Skeletal muscle satellite cell (primary cell): Measurements from ENCODE around the gene AGBL4.

Experiments
- H3K27me3 ChIP-seq: 2 replicates; pipeline ENCODE4 v1.7.0; 2013; ENCODE audit warnings: low read length; ENCODE audit not compliant: control insufficient read depth, insufficient read depth
- H3K36me3 ChIP-seq: 2 replicates; pipeline ENCODE4 v1.7.0; 2013; ENCODE audit warnings: mild to moderate bottlenecking, control low read depth, low read length; ENCODE audit not compliant: insufficient read depth
- H3K4me1 ChIP-seq: 2 replicates; pipeline ENCODE4 v1.7.0; 2013; ENCODE audit warnings: low read length; ENCODE audit not compliant: control insufficient read depth, insufficient read depth
- H3K4me2 ChIP-seq: 2 replicates; pipeline ENCODE4 v1.7.0; 2013; ENCODE audit warnings: mild to moderate bottlenecking, low read length
- H3K4me3 ChIP-seq: 2 replicates; pipeline ENCODE4 v1.7.0; 2013; ENCODE audit warnings: low read length
- H3K9ac ChIP-seq: 2 replicates; pipeline ENCODE4 v1.7.0; 2013; ENCODE audit warnings: mild to moderate bottlenecking, low read depth, low read length, moderate library complexity
- H3K9me3 ChIP-seq: replicated peaks from 2 replicates; pipeline ENCODE4 v1.7.0; 2013; ENCODE audit warnings: mild to moderate bottlenecking, control low read depth, low read length

AGBL4 gene

DNA sequence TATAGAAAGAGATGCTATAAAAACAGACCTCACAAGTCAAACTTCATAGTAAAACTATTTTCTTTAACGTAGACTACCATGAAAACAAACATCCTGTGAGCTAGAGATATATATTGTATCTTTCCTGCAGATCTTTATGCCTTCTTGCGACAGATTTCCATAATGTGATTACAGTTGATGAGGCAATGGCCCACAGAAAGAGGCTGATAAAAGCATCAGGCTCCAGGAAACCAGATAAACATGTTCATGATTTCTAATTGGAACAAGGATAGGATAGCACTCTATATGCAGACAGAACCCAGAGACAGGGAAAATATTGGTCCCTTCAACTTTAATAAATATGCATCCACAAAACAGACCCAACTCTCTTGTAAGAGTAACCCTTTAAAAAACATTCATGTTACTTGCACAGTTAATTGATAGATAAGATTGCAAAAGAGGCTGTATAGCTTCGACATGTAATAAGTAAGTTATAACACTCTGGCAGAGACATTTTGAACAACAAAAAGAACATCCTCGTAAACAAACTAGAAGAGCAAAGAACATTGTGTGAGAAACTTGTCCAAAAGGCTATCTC is 329.4 kb downstream of the AGBL4 start:
- H3K9me3 ChIP-seq, result peaks cover 4% of the 10 kb centered on the region
- no peak overlapping the region for H3K4me3 ChIP-seq
- no peaks in the 10 kb centered on the region for H3K27me3 ChIP-seq
- H3K4me1 ChIP-seq, result no peaks in the 10 kb centered on the region
- no peak overlapping the region for H3K4me2 ChIP-seq
- H3K9ac ChIP-seq, result no peak overlapping the region
- no peaks in the 10 kb centered on the region for H3K36me3 ChIP-seq

DNA sequence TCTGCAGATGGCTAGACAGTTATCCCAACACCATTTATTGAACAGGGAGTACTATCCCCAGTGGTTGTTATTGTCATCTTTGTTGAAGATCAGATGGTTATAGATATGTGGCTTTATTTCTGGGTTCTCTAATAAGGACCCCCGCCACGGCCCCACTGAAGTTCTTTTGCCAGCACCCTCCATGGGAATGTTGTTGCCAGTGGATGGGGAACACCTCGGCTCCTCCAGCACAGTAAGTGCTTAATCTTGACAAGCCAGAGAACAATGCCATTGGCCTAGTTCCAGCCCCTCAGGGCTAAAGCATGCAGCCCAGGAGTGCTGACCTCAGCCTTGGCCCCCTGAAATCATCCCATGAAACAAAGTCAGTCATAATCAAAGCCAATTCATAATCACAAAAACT is 337.6 kb downstream of the AGBL4 start:
- Histone ChIP-seq H3K9ac (no peak overlapping the region), H3K4me2 (no peak overlapping the region), H3K4me3 (no peak overlapping the region), H3K36me3 (no peaks in the 10 kb centered on the region), H3K9me3 (peaks cover 2% of the 10 kb centered on the region), H3K27me3 (no peaks in the 10 kb centered on the region), H3K4me1 (no peaks in the 10 kb centered on the region)

DNA sequence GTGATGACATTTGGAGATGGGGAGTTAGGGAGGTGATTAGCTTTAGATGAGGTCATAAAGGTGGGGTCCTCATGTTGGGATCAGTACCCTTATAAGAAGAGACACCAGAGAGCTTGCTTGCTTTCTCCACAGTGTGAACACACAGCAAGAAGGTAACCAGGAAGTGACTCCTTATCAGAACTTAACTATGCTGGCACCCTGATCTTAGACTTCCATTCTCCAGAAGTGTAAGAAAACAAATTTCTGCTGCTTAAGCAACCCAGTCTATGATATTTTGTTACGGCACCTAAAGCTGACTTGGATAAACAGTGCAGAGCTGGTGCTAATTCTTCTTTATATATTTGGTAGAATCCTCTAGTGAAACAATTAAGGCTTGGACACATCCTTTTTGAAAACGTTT is 346.0 kb downstream of the AGBL4 start:
- Histone ChIP-seq H3K4me3 (no peak overlapping the region), H3K4me2 (no peak overlapping the region), H3K36me3 (no peaks in the 10 kb centered on the region), H3K9me3 (no peaks in the 10 kb centered on the region), H3K27me3 (no peaks in the 10 kb centered on the region), H3K9ac (no peak overlapping the region), H3K4me1 (no peaks in the 10 kb centered on the region)

GRCh38 chr1:49651136-49651535 is 372.6 kb downstream of the AGBL4 start:
- H3K36me3 ChIP-seq, result no peaks in the 10 kb centered on the region
- no peak overlapping the region for H3K9ac ChIP-seq
- H3K4me1 ChIP-seq, result no peaks in the 10 kb centered on the region
- no peak overlapping the region for H3K4me2 ChIP-seq
- peaks cover 15% of the 10 kb centered on the region for H3K9me3 ChIP-seq
- H3K27me3 ChIP-seq, result no peaks in the 10 kb centered on the region
- H3K4me3 ChIP-seq, result no peak overlapping the region

- Histone ChIP-seq H3K4me3 (no peak overlapping the region), H3K27me3 (no peaks in the 10 kb centered on the region), H3K9ac (no peak overlapping the region), H3K9me3 (no peaks in the 10 kb centered on the region), H3K4me1 (no peaks in the 10 kb centered on the region), H3K36me3 (no peaks in the 10 kb centered on the region), H3K4me2 (no peak overlapping the region)
Observed at GRCh38 chr1:49630156-49630555, 393.6 kb downstream of the AGBL4 start.

DNA sequence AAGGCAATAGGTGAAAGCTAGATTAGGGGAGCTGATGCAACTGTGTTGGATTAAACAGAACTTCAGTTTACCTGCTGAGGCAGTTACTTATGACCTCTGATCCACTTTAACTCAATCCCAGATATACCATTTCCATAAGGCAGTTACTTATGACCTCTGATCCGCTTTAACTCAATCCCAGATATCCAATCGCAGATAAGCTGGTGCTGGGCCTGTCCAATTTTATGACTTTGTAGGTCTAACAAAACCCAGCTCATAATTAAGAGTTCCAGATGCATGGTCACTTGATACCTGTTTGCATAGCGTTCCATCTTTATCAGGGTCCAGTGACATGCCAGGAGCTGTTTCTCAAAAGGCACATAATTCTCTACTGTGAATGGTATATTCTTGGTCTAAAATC is 396.0 kb downstream of the AGBL4 start:
- no peaks in the 10 kb centered on the region for H3K36me3 ChIP-seq
- no peaks in the 10 kb centered on the region for H3K9me3 ChIP-seq
- H3K27me3 ChIP-seq, result no peaks in the 10 kb centered on the region
- H3K4me2 ChIP-seq, result no peak overlapping the region
- no peak overlapping the region for H3K4me3 ChIP-seq
- no peaks in the 10 kb centered on the region for H3K4me1 ChIP-seq
- H3K9ac ChIP-seq, result no peak overlapping the region

DNA sequence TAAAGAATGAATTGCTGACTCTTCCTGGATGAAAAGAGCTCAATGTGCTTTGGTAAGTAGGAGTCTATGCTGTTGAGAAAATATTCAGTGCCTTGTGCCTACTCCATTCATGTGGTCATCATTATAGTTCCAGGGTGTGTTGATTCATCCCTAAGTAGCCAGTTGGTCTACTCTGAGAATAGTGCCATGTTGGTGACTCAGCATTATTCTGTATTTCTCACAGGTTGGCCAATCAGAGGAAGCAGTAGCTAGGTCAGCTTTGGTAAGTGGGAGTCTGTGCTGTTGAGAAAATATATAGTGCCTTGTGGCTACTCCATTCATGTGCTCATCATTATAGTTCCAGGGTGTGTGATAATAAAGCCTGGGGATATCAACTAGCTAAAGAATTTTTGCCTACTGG is 397.3 kb downstream of the AGBL4 start:
- Histone ChIP-seq H3K9me3 (no peaks in the 10 kb centered on the region), H3K36me3 (no peaks in the 10 kb centered on the region), H3K4me3 (no peak overlapping the region), H3K9ac (no peak overlapping the region), H3K27me3 (no peaks in the 10 kb centered on the region), H3K4me1 (no peaks in the 10 kb centered on the region), H3K4me2 (no peak overlapping the region)

GRCh38 chr1:49622877-49623276 is 400.9 kb downstream of the AGBL4 start:
- Histone ChIP-seq H3K9me3 (no peaks in the 10 kb centered on the region), H3K27me3 (no peaks in the 10 kb centered on the region), H3K36me3 (no peaks in the 10 kb centered on the region), H3K4me3 (no peak overlapping the region), H3K9ac (no peak overlapping the region), H3K4me2 (no peak overlapping the region), H3K4me1 (no peaks in the 10 kb centered on the region)

DNA sequence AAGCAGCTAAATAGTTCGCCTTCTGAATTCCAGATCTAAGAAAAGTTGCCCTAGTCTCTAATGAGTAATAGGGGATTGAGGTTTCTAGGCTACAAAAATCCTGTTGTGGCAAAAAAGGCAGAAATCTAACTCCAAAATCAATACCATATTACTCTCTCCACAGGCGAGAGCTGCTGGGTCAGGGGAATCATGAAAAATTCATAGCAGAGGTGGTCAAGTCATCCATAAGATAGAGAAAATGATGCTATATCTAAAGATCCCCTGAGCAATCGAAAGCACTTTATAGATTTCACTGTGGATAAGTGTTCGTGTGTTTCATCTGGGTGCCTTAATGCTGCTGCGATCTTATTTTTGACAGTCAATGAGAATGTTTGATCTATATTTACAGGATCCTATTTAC is 417.7 kb downstream of the AGBL4 start:
- no peaks in the 10 kb centered on the region for H3K9me3 ChIP-seq
- no peaks in the 10 kb centered on the region for H3K4me1 ChIP-seq
- no peak overlapping the region for H3K4me2 ChIP-seq
- H3K27me3 ChIP-seq, result no peaks in the 10 kb centered on the region
- H3K9ac ChIP-seq, result no peak overlapping the region
- H3K4me3 ChIP-seq, result no peak overlapping the region
- no peaks in the 10 kb centered on the region for H3K36me3 ChIP-seq

- Histone ChIP-seq H3K4me1 (no peaks in the 10 kb centered on the region), H3K4me3 (no peak overlapping the region), H3K9me3 (no peaks in the 10 kb centered on the region), H3K4me2 (no peak overlapping the region), H3K9ac (no peak overlapping the region), H3K27me3 (no peaks in the 10 kb centered on the region), H3K36me3 (no peaks in the 10 kb centered on the region)
Observed at GRCh38 chr1:49597436-49597835, 426.3 kb downstream of the AGBL4 start.

GRCh38 chr1:49576327-49576901 is 447.3 kb downstream of the AGBL4 start:
- H3K4me2 ChIP-seq, result no peak overlapping the region
- no peaks in the 10 kb centered on the region for H3K27me3 ChIP-seq
- peaks cover 4% of the 10 kb centered on the region for H3K9me3 ChIP-seq

DNA sequence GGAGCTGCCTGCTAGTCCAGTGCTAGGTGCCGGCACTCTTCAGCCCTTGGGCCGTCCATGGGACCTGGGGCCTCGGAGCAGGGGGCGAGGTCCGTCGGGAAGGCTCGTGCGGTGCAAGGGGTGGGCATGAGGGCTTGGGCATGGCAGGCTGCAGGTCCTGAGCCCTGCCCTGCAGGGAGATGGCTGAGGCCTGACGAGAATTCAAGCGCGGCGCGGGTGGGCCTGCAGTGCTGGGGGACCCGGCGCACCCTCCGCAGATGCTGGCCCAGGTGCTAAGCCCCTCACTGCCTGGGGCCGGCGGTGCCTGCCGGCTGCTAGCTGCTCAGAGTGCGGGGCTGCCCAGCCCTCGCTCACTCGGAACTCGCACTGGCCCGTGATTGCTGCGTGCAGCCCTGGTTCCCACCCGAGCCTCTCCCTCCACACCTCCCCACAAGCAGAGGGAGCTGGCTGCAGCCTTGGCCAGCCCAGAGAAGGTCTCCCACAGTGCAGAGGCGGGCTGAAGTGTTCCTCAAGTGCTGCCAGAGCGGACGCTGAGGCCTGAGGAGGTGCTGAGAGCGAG is 467.0 kb downstream of the AGBL4 start:
- no peaks in the 10 kb centered on the region for H3K36me3 ChIP-seq
- H3K9ac ChIP-seq, result no peak overlapping the region
- H3K4me1 ChIP-seq, result no peaks in the 10 kb centered on the region
- no peaks in the 10 kb centered on the region for H3K27me3 ChIP-seq
- H3K4me3 ChIP-seq, result no peak overlapping the region
- H3K9me3 ChIP-seq, result peaks cover 3% of the 10 kb centered on the region
- H3K4me2 ChIP-seq, result no peak overlapping the region

More at GRCh38 chr1:49576327-49576901, 447.3 kb downstream of the AGBL4 start:
- no peaks in the 10 kb centered on the region for H3K36me3 ChIP-seq
- no peaks in the 10 kb centered on the region for H3K4me1 ChIP-seq
- no peak overlapping the region for H3K9ac ChIP-seq
- H3K4me3 ChIP-seq, result no peak overlapping the region
